Suprapubic skin (tissue), 4 donors: ENCODE results near the gene EML2. TPM values are rescaled to one million over a fixed set of nuclear protein-coding genes. Genes with fewer than 3 reads are reported as not detected.

Experiments
- DNase-seq, 2 donors: peaks; one replicate each; pipeline ENCODE4 v3.0.0-alpha.2; 2019; ENCODE audit warnings: low spot score in 2 of 2
- H3K27ac ChIP-seq: fragments of 200-600 bp; sonication (generic); one replicate; pipeline ENCODE4 v1.5.1; 2019
- H3K27me3 ChIP-seq: fragments of 200-600 bp; sonication (generic); one replicate; pipeline ENCODE4 v1.5.1; 2019
- H3K36me3 ChIP-seq: fragments of 200-600 bp; sonication (generic); one replicate; pipeline ENCODE4 v1.5.1; 2019
- H3K4me1 ChIP-seq: fragments of 200-600 bp; sonication (generic); one replicate; pipeline ENCODE4 v1.5.1; 2019
- H3K4me3 ChIP-seq: fragments of 200-600 bp; sonication (generic); one replicate; pipeline ENCODE4 v1.5.1; 2019; ENCODE audit warnings: mild to moderate bottlenecking
- H3K9me3 ChIP-seq: fragments of 200-600 bp; sonication (generic); one replicate; pipeline ENCODE4 v1.5.1; 2019
- EP300 ChIP-seq: sonication (generic); formaldehyde crosslinking; IDR thresholded peaks from one replicate; pipeline ENCODE4 v1.6.1; 2017; ENCODE audit warnings: antibody characterized with exemption
- POLR2A ChIP-seq, 2 donors: fragments of 450-650 bp; IDR thresholded peaks; one replicate each; pipeline ENCODE4 v1.6.1; 2017; ENCODE audit warnings: antibody characterized with exemption in 2 of 2, mild to moderate bottlenecking in 2 of 2, moderate library complexity in 2 of 2
- POLR2AphosphoS5 ChIP-seq, 3 donors: sonication (generic); formaldehyde crosslinking; IDR thresholded peaks; one replicate each; pipeline ENCODE4 v1.6.1; 2017; ENCODE audit warnings: antibody characterized with exemption in 3 of 3
- WGBS: methylation state at CpG from one replicate; pipeline ENCODE4 v1.1.5; 2018; 5-methylcytosine and 5-hydroxymethylcytosine counted together
- total RNA-seq, 4 donors: library from RNA; depleted of rRNA; stranded (reverse); fragments of >200 nt; gene quantifications; one replicate each; pipeline ENCODE4 v1.1.0, GENCODE V29; 2016
- TF ChIP-seq, protein P1 (sequence below), 2 donors: fragments of 200-600 bp in 1 of 2; fragments of 450-650 bp in 1 of 2; sonication (generic) in 1 of 2; IDR thresholded peaks; one replicate each; pipeline ENCODE4 v1.5.1; 2016 to 2019; ENCODE audit warnings: antibody characterized with exemption in 2 of 2, mild to moderate bottlenecking in 1 of 2, moderate library complexity in 1 of 2

The EML2 gene
- total RNA-seq, 4 donors from 2014 or later, result 60.0 to 112 (median 74.8) TPM

DNA sequence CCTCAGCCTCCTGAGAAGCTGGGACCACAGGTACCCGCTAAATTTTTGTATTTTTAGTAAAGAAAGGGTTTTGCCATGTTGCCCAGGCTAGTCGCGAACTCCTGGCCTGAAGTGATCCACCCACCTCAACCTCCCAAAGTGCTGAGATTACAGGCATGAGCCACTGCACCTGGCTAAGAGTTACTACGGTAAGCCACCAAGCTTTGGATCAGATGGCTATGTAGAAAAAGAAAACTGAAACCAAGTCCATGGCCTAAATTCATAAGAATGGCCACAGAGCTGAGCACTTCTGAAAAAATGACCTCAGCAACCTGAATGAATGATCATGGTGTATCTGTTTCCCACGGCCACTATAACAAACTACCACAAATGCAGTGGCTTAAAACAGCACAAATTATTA is 64.0 kb downstream of the EML2 start:
- no peaks in the 10 kb centered on the region for H3K9me3 ChIP-seq
- H3K36me3 ChIP-seq, result no peaks in the 10 kb centered on the region
- H3K27ac ChIP-seq, result no peak overlapping the region
- peaks cover 29% of the 10 kb centered on the region for H3K4me1 ChIP-seq
- no peak for DNase-seq
- H3K4me3 ChIP-seq, result no peak overlapping the region
- no peak for TF ChIP-seq POLR2AphosphoS5 (IDR thresholded peaks at IDR 0.05)
- TF ChIP-seq, protein P1, sequence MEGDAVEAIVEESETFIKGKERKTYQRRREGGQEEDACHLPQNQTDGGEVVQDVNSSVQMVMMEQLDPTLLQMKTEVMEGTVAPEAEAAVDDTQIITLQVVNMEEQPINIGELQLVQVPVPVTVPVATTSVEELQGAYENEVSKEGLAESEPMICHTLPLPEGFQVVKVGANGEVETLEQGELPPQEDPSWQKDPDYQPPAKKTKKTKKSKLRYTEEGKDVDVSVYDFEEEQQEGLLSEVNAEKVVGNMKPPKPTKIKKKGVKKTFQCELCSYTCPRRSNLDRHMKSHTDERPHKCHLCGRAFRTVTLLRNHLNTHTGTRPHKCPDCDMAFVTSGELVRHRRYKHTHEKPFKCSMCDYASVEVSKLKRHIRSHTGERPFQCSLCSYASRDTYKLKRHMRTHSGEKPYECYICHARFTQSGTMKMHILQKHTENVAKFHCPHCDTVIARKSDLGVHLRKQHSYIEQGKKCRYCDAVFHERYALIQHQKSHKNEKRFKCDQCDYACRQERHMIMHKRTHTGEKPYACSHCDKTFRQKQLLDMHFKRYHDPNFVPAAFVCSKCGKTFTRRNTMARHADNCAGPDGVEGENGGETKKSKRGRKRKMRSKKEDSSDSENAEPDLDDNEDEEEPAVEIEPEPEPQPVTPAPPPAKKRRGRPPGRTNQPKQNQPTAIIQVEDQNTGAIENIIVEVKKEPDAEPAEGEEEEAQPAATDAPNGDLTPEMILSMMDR (IDR thresholded peaks at IDR 0.05), result no peak
- TF ChIP-seq EP300, result no peak
- H3K27me3 ChIP-seq, result no peaks in the 10 kb centered on the region
- 92% methylated on average over 5 of the region's 5 CpGs for WGBS

DNA sequence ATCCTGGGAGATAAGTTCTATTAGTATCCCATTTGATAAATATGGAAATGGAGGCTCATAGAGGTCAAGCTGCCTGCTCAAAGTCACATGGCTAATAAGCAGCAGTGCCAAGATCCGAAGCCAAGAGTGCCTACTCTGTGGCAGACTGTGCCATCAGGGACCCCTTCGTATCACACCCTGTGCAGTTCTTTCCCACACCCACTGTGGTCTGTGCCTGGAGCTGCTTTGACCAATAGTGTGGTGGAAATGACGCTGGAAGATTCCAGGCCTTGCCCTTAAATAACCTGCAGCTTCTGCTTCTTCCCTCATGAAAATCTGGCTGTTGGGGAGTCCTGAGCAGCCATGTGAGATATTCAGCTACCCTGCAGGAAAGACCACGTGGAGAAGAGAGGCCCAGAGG is 64.7 kb downstream of the EML2 start:
- TF ChIP-seq POLR2A (IDR thresholded peaks at IDR 0.05) (no peak), EP300 (no peak), POLR2AphosphoS5 (IDR thresholded peaks at IDR 0.05) (no peak)
- TF ChIP-seq, protein P1 (IDR thresholded peaks at IDR 0.05), result no peak
- Histone ChIP-seq H3K9me3 (no peaks in the 10 kb centered on the region), H3K36me3 (no peaks in the 10 kb centered on the region), H3K27ac (no peak overlapping the region), H3K27me3 (no peaks in the 10 kb centered on the region), H3K4me3 (no peak overlapping the region), H3K4me1 (peaks cover 35% of the 10 kb centered on the region)
- WGBS, result 35% methylated on average over 3 of the region's 4 CpGs
- DNase-seq, result no peak

DNA sequence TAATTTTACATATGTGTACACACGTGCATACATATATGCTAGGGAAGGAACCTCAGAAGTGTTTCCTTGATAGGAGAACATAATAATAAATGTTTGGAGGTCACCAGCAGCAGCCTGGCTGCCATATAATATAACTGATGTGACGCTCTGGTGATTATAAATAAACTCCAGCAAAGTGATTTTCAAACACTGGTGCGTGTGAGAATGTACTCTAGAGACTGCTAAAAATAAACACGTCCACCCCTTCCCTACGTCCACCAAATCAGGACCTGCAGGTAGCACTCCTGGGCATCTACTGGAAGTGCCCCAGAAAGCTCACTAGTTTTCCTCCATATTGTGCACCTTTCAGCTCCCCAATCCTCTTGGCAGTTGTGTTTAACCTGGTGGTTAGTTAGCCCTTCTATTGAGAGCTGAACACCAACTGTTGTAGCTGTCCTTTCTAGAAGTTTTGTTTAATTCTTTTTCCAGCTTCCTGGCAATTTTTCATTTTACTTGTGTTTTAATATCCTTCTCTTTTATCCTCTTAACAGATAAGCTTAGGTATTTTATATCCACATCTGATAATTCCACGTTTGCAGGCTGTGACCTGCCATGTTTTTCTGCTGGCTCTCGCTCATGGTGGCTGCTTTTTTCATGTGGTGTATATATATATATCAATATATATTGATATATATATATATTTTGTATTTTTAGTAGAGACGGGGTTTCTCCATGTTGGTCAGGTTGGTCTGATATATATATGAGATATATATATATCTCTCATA is 67.6 kb downstream of the EML2 start:
- 89% methylated on average over 8 of the region's 8 CpGs for WGBS

GRCh38 chr19:45569619-45570421 is 69.4 kb downstream of the EML2 start:
- no peak for DNase-seq
- Histone ChIP-seq H3K27ac (peak overlapping the region; percentile 2), H3K9me3 (no peaks in the 10 kb centered on the region), H3K4me1 (peaks cover 12% of the 10 kb centered on the region), H3K4me3 (no peak overlapping the region), H3K36me3 (no peaks in the 10 kb centered on the region), H3K27me3 (no peaks in the 10 kb centered on the region)
- TF ChIP-seq, protein P1 (IDR thresholded peaks at IDR 0.05), result peak; percentile 45 to 80
- TF ChIP-seq EP300 (no peak), POLR2A (IDR thresholded peaks at IDR 0.05) (no peak), POLR2AphosphoS5 (IDR thresholded peaks at IDR 0.05) (no peak)
- 54% methylated on average over 14 of the region's 15 CpGs for WGBS

More for the DNA sequence above, 67.6 kb downstream of the EML2 start:
- DNase-seq, result no peak
- H3K27me3 ChIP-seq, result no peaks in the 10 kb centered on the region
- H3K4me1 ChIP-seq, result peaks cover 17% of the 10 kb centered on the region
- no peak overlapping the region for H3K4me3 ChIP-seq
- H3K36me3 ChIP-seq, result no peaks in the 10 kb centered on the region
- H3K27ac ChIP-seq, result no peak overlapping the region
- TF ChIP-seq POLR2AphosphoS5 (IDR thresholded peaks at IDR 0.05) (no peak), EP300 (no peak), POLR2A (IDR thresholded peaks at IDR 0.05) (no peak)
- TF ChIP-seq, protein P1 (IDR thresholded peaks at IDR 0.05), result no peak
- H3K9me3 ChIP-seq, result no peaks in the 10 kb centered on the region

DNA sequence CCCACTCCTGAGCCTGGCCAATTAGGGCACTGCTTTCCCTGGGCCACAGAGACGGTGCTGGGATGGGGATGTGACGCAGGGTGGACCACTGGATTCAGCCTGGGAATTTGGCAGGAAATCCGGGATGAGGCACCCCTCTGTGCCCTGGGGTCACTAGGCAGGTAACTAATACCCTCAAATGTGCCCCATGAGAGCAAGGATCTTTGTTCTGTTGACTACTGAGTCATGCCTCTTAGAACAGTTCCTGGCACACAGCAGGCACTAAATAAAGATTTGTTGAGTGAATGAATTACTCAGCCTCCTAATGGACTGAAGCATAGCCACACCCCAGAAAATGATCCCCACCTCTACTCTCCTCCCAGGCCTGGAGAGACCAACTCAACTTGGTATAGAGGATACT is 70.5 kb downstream of the EML2 start:
- TF ChIP-seq POLR2AphosphoS5 (IDR thresholded peaks at IDR 0.05) (no peak), EP300 (no peak), POLR2A (IDR thresholded peaks at IDR 0.05) (no peak)
- TF ChIP-seq, protein P1 (IDR thresholded peaks at IDR 0.05), result no peak
- no peak for DNase-seq
- 53% methylated on average over 3 of the region's 3 CpGs for WGBS
- Histone ChIP-seq H3K36me3 (no peaks in the 10 kb centered on the region), H3K27me3 (no peaks in the 10 kb centered on the region), H3K4me3 (no peak overlapping the region), H3K27ac (peak overlapping the region; percentile 39), H3K4me1 (peaks cover 10% of the 10 kb centered on the region), H3K9me3 (no peaks in the 10 kb centered on the region)
